Measurements from ENCODE around the gene TNNI3. TPM values are rescaled to one million over a fixed set of nuclear protein-coding genes. Genes with fewer than 3 reads are reported as not detected.
"Not testable (repeated sequence)": the region's sequence is repeated elsewhere in the genome, so short reads cannot be mapped to it uniquely, and the experiment has no call there.

The TNNI3 gene
- 1.9 TPM for polyA plus RNA-seq (ENCODE audit: insufficient read length)

GRCh38 chr19:55157064-55157908 lies at the start of gene TNNI3:
Gene TNNI3 (minus strand): TSS chr19:55157732. CDS start chr19:55157589, 143 bp downstream.
- DNase-seq: no peak

- DNase-seq: peak; percentile 43
Measured at GRCh38 chr19:55206664-55207500, 49.4 kb upstream of the TNNI3 start.

GRCh38 chr19:55202199-55202598 lies 44.7 kb upstream of the TNNI3 start:
- DNase-seq: not testable (repeated sequence)

GRCh38 chr19:55199620-55200204 lies 42.2 kb upstream of the TNNI3 start:
- no peak for DNase-seq

GRCh38 chr19:55198651-55199050 lies 41.1 kb upstream of the TNNI3 start:
- no peak for DNase-seq

GRCh38 chr19:55197528-55197927 lies 40.0 kb upstream of the TNNI3 start:
- no peak for DNase-seq

GRCh38 chr19:55196803-55197202 lies 39.3 kb upstream of the TNNI3 start:
- no peak for DNase-seq

GRCh38 chr19:55193481-55193880 lies 35.9 kb upstream of the TNNI3 start:
- no peak for DNase-seq

- no peak for DNase-seq
Measured at GRCh38 chr19:55189403-55189835, 31.9 kb upstream of the TNNI3 start.

- no peak for DNase-seq
Measured at GRCh38 chr19:55188625-55189024, 31.1 kb upstream of the TNNI3 start.

GRCh38 chr19:55186080-55186479 lies 28.5 kb upstream of the TNNI3 start:
- DNase-seq: no peak

GRCh38 chr19:55181740-55182139 lies 24.2 kb upstream of the TNNI3 start:
- DNase-seq: no peak

- DNase-seq: no peak
Measured at GRCh38 chr19:55179606-55180484, 22.3 kb upstream of the TNNI3 start, which contains the start of gene SYT5. Gene SYT5 (minus strand): TSS chr19:55180289. CDS start chr19:55179041, 1,248 bp downstream.

GRCh38 chr19:55178781-55179599 lies 21.5 kb upstream of the TNNI3 start:
- peak; percentile 48 for DNase-seq

GRCh38 chr19:55176076-55176475 lies 18.5 kb upstream of the TNNI3 start:
- DNase-seq: no peak

- no peak for DNase-seq
Measured at GRCh38 chr19:55175117-55175867, 17.8 kb upstream of the TNNI3 start.

- DNase-seq: no peak
Measured at GRCh38 chr19:55174425-55175116, 17.0 kb upstream of the TNNI3 start.

GRCh38 chr19:55173714-55174409 lies 16.3 kb upstream of the TNNI3 start:
- DNase-seq: no peak

GRCh38 chr19:55173186-55173713 lies 15.7 kb upstream of the TNNI3 start:
- DNase-seq: no peak
